HepG2 (cell line): Measurements from ENCODE around the gene GTF2F1. TPM values are rescaled to one million over a fixed set of nuclear protein-coding genes. Genes with fewer than 3 reads are reported as not detected.

Source experiments
- ATAC-seq: fragments of 200-7000 bp; cut with Tn5 transposase; 3 replicates; pipeline ENCODE4 v1.9.1; 2020; ENCODE audit warnings: mild to moderate bottlenecking, moderate library complexity
- BruUV-seq: library from RNA; stranded (reverse); fragments of 400-500 nt; replicated peaks from 2 replicates; lab custom pipeline; 2021; lab: Mats Ljungman, UMichigan
- CTCF ChIA-PET: fragments of 300-600 bp; formaldehyde crosslinking; extraction: SDS; loops from one replicate; lab custom pipeline; 2021; ENCODE audit warnings: low total read pairs, inconsistent platforms, low intra/inter-chr PET ratio; lab: Yijun Ruan, JAX
- POLR2A ChIA-PET: fragments of 350-600 bp; sonication (Branson Sonifier 250); formaldehyde crosslinking; loops from one replicate; lab custom pipeline; 2020; ENCODE audit warnings: antibody characterized with exemption, inconsistent platforms; lab: Yijun Ruan, JAX
- DNase-seq: peaks from one replicate; pipeline ENCODE4 v3.0.0-alpha.2; 2015; ENCODE audit warnings: low spot score
- FAIRE-seq: peaks from 3 replicates; lab custom pipeline; 2011; peaks lifted over from hg19 to GRCh38; lab: Jason Lieb, UNC
- H2AFZ ChIP-seq: one replicate; pipeline ENCODE4 v1.6.1; 2011; ENCODE audit warnings: low read length, inconsistent platforms
- H3K27ac ChIP-seq: fragments of 300-600 bp; 3 replicates; pipeline ENCODE4 v1.8.0; 2011; ENCODE audit warnings: mixed run types, mild to moderate bottlenecking, mixed read lengths, low read length, inconsistent platforms; ENCODE audit not compliant: insufficient read depth; ENCODE audit errors: extremely low read length
- H3K27me3 ChIP-seq, 2 experiments: fragments of 200-600 bp in 1 of 2; 2 replicates in 1 of 2; 3 replicates in 1 of 2; pipeline versions ENCODE4 v1.6.0 to v1.8.0; 2011; ENCODE audit warnings: low read length in 2 of 2, mild to moderate bottlenecking in 2 of 2, moderate library complexity in 2 of 2, inconsistent platforms in 1 of 2; ENCODE audit not compliant: insufficient read depth in 2 of 2, control insufficient read depth in 1 of 2
- H3K36me3 ChIP-seq, 2 experiments: fragments of 200-600 bp in 1 of 2; replicated peaks in 1 of 2; 2 replicates in 1 of 2; 3 replicates in 1 of 2; pipeline versions ENCODE4 v1.5.1 to v1.8.0; 2011; ENCODE audit warnings: low read length in 2 of 2, inconsistent platforms in 1 of 2; ENCODE audit not compliant: insufficient read depth in 2 of 2, control insufficient read depth in 1 of 2
- H3K4me1 ChIP-seq: 2 replicates; pipeline ENCODE4 v1.5.1; 2012; ENCODE audit warnings: low read length, inconsistent platforms; ENCODE audit not compliant: insufficient read depth
- H3K4me2 ChIP-seq: 2 replicates; pipeline ENCODE4 v1.6.0; 2011; ENCODE audit warnings: low read depth, low read length, inconsistent platforms
- H3K4me3 ChIP-seq, 3 experiments: fragments of 200-600 bp in 1 of 3; sonication (generic), shearing (Covaris generic) in 1 of 3; replicated peaks in 1 of 3; 2 replicates each; pipeline ENCODE4 v1.5.1; 2011 to 2016; ENCODE audit warnings: low read length in 3 of 3, inconsistent platforms in 2 of 3, low read depth in 2 of 3, mild to moderate bottlenecking in 2 of 3, control low read depth in 1 of 3, mixed read lengths in 1 of 3; ENCODE audit not compliant: insufficient read depth in 1 of 3
- H3K79me2 ChIP-seq: one replicate; pipeline ENCODE4 v1.6.1; 2011; ENCODE audit warnings: low read length, inconsistent platforms; ENCODE audit not compliant: insufficient read depth
- H3K9ac ChIP-seq: 2 replicates; pipeline ENCODE4 v1.6.0; 2011; ENCODE audit warnings: mild to moderate bottlenecking, low read depth, low read length, inconsistent platforms; ENCODE audit not compliant: insufficient read depth
- H3K9me3 ChIP-seq: 2 replicates; pipeline ENCODE4 v1.5.1; 2012; ENCODE audit warnings: mild to moderate bottlenecking, low read length
- H4K20me1 ChIP-seq: 2 replicates; pipeline ENCODE4 v1.6.0; 2011; ENCODE audit warnings: inconsistent platforms, mild to moderate bottlenecking, low read length, moderate library complexity; ENCODE audit not compliant: insufficient read depth
- BRCA1 ChIP-seq: sonication (generic); formaldehyde crosslinking; IDR thresholded peaks from 2 replicates; pipeline ENCODE4 v1.4.0; 2020; ENCODE audit warnings: missing genetic modification reagents
- HMG20A ChIP-seq: IDR thresholded peaks from 2 replicates; pipeline ENCODE4 v1.6.1; 2016; ENCODE audit warnings: borderline replicate concordance
- NPAS2 ChIP-seq: sonication (generic); formaldehyde crosslinking; IDR thresholded peaks from 2 replicates; pipeline ENCODE4 v1.8.0; 2022; ENCODE audit warnings: mild to moderate bottlenecking, missing genetic modification reagents, borderline replicate concordance
- TOPORS ChIP-seq: sonication (generic); formaldehyde crosslinking; IDR thresholded peaks from 2 replicates; pipeline ENCODE4 v1.8.0; 2023; ENCODE audit warnings: mild to moderate bottlenecking, missing genetic modification reagents
- ZC3H13 ChIP-seq: sonication (generic); formaldehyde crosslinking; IDR thresholded peaks from 2 replicates; pipeline ENCODE4 v1.8.1; 2023; ENCODE audit warnings: mild to moderate bottlenecking, missing genetic modification reagents, moderate library complexity
- ZNF260 ChIP-seq: sonication (generic); formaldehyde crosslinking; IDR thresholded peaks from 2 replicates; pipeline ENCODE4 v1.4.0; 2020; ENCODE audit warnings: missing genetic modification reagents, low read depth, mild to moderate bottlenecking, borderline replicate concordance
- WGBS: methylation state at CpG from one replicate; pipeline ENCODE4 v1.1.6; 2017; ENCODE audit warnings: low lambda C conversion rate; 5-methylcytosine and 5-hydroxymethylcytosine counted together
- in situ Hi-C: cut with HindIII; loops from 2 replicates; pipeline ENCODE4 v1.10.0; 2017; ENCODE audit warnings: low pct_unique_long_range_greater_than_20kb; ENCODE audit not compliant: extremely low pct_ligation_motif_present
- intact Hi-C: fragments of 100-400 bp; cut with micrococcal nuclease; formaldehyde crosslinking; loops from one replicate; pipeline ENCODE4 v1.10.0; 2022; ENCODE audit not compliant: unreplicated experiment
- polyA plus RNA-seq, 8 experiments: library from polyadenylated mRNA; depleted of rRNA in 3 of 8; stranded (reverse) in 7 of 8; unstranded in 1 of 8; fragments of >200 nt; fragmentation: Illumina TruSeq in 4 of 8; extraction: Trizol in 4 of 8; gene quantifications; 2 replicates each; pipeline versions ENCODE4 v1.2.1 to v1.2.3, GENCODE V29; 2011 to 2016; ENCODE audit warnings: low read depth in 4 of 8, missing spikeins in 1 of 8, mixed read lengths in 1 of 8; ENCODE audit not compliant: insufficient read depth in 1 of 8
- total RNA-seq, 5 experiments: library from RNA; depleted of rRNA; stranded (reverse); fragments of >200 nt; fragmentation: Illumina TruSeq; extraction: Trizol; gene quantifications; 2 replicates each; pipeline ENCODE4 v1.2.3, GENCODE V29; 2016; ENCODE audit warnings: low read depth in 1 of 5
- TF ChIP-seq, protein P1 (sequence below): IDR thresholded peaks from 2 replicates; pipeline ENCODE4 v1.6.1; 2018; ENCODE audit warnings: missing genetic modification reagents, mild to moderate bottlenecking, missing compliant biosample characterization
- TF ChIP-seq, protein P2 (sequence below): sonication (generic); formaldehyde crosslinking; conservative IDR thresholded peaks from 2 replicates; pipeline ENCODE4 v1.8.1; 2023; ENCODE audit warnings: missing genetic modification reagents
- TF ChIP-seq, protein P3 (sequence below): sonication (generic); formaldehyde crosslinking; conservative IDR thresholded peaks from 2 replicates; pipeline ENCODE4 v1.4.0; 2020; ENCODE audit warnings: missing genetic modification reagents
- TF ChIP-seq, protein P4 (sequence below): sonication (generic); formaldehyde crosslinking; IDR thresholded peaks from 2 replicates; pipeline ENCODE4 v1.9.0; 2021; ENCODE audit warnings: missing genetic modification reagents, borderline replicate concordance

GTF2F1 gene
- total and polyA plus RNA-seq, 2 of the 13 experiments (the other 11 are each of a cell fraction or from before 2014, with no cell fraction given): 27.8 to 34.1 TPM

GRCh38 chr19:6409346-6409745 lies 16.4 kb upstream of the GTF2F1 start:
- TF ChIP-seq ZNF260 (CRISPR knock-in tag): no peak
- no TSS peak for BruUV-seq
- Histone ChIP-seq H3K27ac (no peak overlapping the region), H3K27me3 (no peaks in the 10 kb centered on the region), H3K79me2 (no peaks in the 10 kb centered on the region), H3K4me2 (no peak overlapping the region), H3K9ac (no peak overlapping the region), H3K4me3 (no peak overlapping the region), H3K9me3 (no peaks in the 10 kb centered on the region), H2AFZ (no peak overlapping the region), H3K4me1 (no peaks in the 10 kb centered on the region), H4K20me1 (peaks cover 7% of the 10 kb centered on the region; the same call in 1 of the 2 replicates), H3K36me3 (peaks cover 3 to 6% of the 10 kb centered on the region in 2 experiments; a peak in 4 of 5 replicates)
- FAIRE-seq: no peak
- no peak for DNase-seq
- intact Hi-C loops: no loop called here
- ATAC-seq: no peak
- 67% methylated on average over 6 of the region's 6 CpGs for WGBS
- POLR2A ChIA-PET: interaction anchor here (2.0 kb wide), 1 partner anchor 15 kb away, joined by 5 read pairs; the partner anchor contains the start of gene KHSRP
- CTCF ChIA-PET: no interaction called here
- in situ Hi-C loops: no loop called here

DNA sequence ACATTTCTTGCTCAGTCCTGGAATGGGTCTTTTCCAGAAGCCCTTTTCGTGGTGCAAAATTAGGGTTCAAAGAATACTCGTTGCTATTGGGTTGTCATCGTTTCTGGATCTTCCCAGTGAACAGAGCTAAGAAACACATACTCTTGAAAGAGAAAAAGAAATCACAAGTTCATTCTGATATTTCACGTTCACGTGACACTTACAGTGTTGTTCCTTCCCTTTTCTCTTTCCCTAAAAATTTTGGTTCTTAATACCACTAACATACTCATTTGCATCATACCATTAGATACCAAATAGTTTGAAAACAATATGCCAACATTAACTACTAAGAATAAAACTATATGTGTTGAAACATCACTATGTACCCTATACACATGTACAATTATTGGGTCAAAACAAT lies 13.4 kb upstream of the GTF2F1 start:
- intact Hi-C loops: no loop called here
- no peaks in the 10 kb centered on the region for H3K79me2 ChIP-seq
- peaks cover 18% of the 10 kb centered on the region for H3K4me1 ChIP-seq
- CTCF ChIA-PET: no interaction called here
- no peak overlapping the region for H3K4me3 ChIP-seq
- no peak overlapping the region for H3K27ac ChIP-seq
- ATAC-seq: no peak
- no peak for DNase-seq
- no peak overlapping the region for H3K4me2 ChIP-seq
- 54% methylated on average over 5 of the region's 5 CpGs for WGBS
- no peaks in the 10 kb centered on the region for H4K20me1 ChIP-seq
- no peaks in the 10 kb centered on the region for H3K9me3 ChIP-seq
- H3K9ac ChIP-seq: no peak overlapping the region
- in situ Hi-C loops: no loop called here
- H2AFZ ChIP-seq: no peak overlapping the region
- no peaks in the 10 kb centered on the region for H3K27me3 ChIP-seq
- POLR2A ChIA-PET: no interaction called here
- H3K36me3 ChIP-seq: no peaks in the 10 kb centered on the region
- no TSS peak for BruUV-seq
- FAIRE-seq: no peak
- no peak for TF ChIP-seq TOPORS (CRISPR knock-in tag)
- TF ChIP-seq HMG20A: no peak
- TF ChIP-seq BRCA1 (CRISPR knock-in tag): no peak
- TF ChIP-seq, protein P1, sequence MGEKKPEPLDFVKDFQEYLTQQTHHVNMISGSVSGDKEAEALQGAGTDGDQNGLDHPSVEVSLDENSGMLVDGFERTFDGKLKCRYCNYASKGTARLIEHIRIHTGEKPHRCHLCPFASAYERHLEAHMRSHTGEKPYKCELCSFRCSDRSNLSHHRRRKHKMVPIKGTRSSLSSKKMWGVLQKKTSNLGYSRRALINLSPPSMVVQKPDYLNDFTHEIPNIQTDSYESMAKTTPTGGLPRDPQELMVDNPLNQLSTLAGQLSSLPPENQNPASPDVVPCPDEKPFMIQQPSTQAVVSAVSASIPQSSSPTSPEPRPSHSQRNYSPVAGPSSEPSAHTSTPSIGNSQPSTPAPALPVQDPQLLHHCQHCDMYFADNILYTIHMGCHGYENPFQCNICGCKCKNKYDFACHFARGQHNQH: no peak
- TF ChIP-seq, protein P2, sequence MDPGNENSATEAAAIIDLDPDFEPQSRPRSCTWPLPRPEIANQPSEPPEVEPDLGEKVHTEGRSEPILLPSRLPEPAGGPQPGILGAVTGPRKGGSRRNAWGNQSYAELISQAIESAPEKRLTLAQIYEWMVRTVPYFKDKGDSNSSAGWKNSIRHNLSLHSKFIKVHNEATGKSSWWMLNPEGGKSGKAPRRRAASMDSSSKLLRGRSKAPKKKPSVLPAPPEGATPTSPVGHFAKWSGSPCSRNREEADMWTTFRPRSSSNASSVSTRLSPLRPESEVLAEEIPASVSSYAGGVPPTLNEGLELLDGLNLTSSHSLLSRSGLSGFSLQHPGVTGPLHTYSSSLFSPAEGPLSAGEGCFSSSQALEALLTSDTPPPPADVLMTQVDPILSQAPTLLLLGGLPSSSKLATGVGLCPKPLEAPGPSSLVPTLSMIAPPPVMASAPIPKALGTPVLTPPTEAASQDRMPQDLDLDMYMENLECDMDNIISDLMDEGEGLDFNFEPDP (CRISPR knock-in tag): no peak
- TF ChIP-seq, protein P3, sequence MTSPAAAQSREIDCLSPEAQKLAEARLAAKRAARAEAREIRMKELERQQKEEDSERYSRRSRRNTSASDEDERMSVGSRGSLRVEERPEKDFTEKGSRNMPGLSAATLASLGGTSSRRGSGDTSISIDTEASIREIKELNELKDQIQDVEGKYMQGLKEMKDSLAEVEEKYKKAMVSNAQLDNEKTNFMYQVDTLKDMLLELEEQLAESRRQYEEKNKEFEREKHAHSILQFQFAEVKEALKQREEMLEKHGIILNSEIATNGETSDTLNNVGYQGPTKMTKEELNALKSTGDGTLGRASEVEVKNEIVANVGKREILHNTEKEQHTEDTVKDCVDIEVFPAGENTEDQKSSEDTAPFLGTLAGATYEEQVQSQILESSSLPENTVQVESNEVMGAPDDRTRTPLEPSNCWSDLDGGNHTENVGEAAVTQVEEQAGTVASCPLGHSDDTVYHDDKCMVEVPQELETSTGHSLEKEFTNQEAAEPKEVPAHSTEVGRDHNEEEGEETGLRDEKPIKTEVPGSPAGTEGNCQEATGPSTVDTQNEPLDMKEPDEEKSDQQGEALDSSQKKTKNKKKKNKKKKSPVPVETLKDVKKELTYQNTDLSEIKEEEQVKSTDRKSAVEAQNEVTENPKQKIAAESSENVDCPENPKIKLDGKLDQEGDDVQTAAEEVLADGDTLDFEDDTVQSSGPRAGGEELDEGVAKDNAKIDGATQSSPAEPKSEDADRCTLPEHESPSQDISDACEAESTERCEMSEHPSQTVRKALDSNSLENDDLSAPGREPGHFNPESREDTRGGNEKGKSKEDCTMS (CRISPR knock-in tag): no peak
- no peak for TF ChIP-seq NPAS2 (CRISPR knock-in tag)
- no peak for TF ChIP-seq ZC3H13 (CRISPR knock-in tag)
- TF ChIP-seq, protein P4, sequence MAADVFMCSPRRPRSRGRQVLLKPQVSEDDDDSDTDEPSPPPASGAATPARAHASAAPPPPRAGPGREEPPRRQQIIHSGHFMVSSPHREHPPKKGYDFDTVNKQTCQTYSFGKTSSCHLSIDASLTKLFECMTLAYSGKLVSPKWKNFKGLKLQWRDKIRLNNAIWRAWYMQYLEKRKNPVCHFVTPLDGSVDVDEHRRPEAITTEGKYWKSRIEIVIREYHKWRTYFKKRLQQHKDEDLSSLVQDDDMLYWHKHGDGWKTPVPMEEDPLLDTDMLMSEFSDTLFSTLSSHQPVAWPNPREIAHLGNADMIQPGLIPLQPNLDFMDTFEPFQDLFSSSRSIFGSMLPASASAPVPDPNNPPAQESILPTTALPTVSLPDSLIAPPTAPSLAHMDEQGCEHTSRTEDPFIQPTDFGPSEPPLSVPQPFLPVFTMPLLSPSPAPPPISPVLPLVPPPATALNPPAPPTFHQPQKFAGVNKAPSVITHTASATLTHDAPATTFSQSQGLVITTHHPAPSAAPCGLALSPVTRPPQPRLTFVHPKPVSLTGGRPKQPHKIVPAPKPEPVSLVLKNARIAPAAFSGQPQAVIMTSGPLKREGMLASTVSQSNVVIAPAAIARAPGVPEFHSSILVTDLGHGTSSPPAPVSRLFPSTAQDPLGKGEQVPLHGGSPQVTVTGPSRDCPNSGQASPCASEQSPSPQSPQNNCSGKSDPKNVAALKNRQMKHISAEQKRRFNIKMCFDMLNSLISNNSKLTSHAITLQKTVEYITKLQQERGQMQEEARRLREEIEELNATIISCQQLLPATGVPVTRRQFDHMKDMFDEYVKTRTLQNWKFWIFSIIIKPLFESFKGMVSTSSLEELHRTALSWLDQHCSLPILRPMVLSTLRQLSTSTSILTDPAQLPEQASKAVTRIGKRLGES (CRISPR knock-in tag): no peak
